ENCODE data around the gene DTYMK. TPM values are rescaled to one million over a fixed set of nuclear protein-coding genes. Genes with fewer than 3 reads are reported as not detected.

DTYMK gene
- total RNA-seq, 1 donor from 2014 or later = 14.9 TPM

DNA sequence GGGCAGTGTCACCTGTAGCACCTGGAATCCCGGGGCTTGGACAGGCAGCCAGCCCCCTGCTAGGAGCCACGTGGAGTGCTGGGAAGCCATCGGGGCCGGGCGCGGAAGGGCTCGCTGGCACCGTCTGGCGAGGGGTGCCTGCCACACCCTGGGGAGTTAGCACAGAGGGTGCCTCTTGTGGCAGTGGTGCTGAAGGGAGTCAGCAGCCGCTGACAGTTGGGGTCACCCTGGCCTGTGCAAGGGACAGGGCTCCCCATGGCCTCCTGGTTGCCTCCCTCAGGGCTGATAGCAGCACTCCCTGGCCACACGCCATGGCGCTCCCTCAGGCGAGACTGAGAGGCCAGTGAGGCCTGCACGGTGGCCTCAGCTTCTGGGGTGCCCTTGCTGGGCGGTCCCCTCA, 33.9 kb upstream of the DTYMK start:
- ATAC-seq (peak; percentile 4), DNase-seq (no peak)
- H3K4me1 ChIP-seq = no peaks in the 10 kb centered on the region
- intact Hi-C loops (cut with DNase I) = no loop called here
- peaks cover 52% of the 10 kb centered on the region for H3K36me3 ChIP-seq
- H3K9me3 ChIP-seq = no peaks in the 10 kb centered on the region
- H3K4me3 ChIP-seq = no peak overlapping the region
- TF ChIP-seq CTCF (IDR thresholded peaks at IDR 0.05) = no peak
- H3K27me3 ChIP-seq = no peaks in the 10 kb centered on the region
- H3K27ac ChIP-seq = no peak overlapping the region

- Histone ChIP-seq H3K4me3 (no peak overlapping the region), H3K27ac (no peak overlapping the region), H3K4me1 (no peaks in the 10 kb centered on the region), H3K36me3 (peaks cover 51% of the 10 kb centered on the region), H3K27me3 (no peaks in the 10 kb centered on the region), H3K9me3 (no peaks in the 10 kb centered on the region)
- intact Hi-C loops (cut with DNase I) = no loop called here
- DNase-seq (no peak), ATAC-seq (peak; percentile 10)
- no peak for TF ChIP-seq CTCF (IDR thresholded peaks at IDR 0.05)
Observed at GRCh38 chr2:241720099-241720498, 33.5 kb upstream of the DTYMK start.

DNA sequence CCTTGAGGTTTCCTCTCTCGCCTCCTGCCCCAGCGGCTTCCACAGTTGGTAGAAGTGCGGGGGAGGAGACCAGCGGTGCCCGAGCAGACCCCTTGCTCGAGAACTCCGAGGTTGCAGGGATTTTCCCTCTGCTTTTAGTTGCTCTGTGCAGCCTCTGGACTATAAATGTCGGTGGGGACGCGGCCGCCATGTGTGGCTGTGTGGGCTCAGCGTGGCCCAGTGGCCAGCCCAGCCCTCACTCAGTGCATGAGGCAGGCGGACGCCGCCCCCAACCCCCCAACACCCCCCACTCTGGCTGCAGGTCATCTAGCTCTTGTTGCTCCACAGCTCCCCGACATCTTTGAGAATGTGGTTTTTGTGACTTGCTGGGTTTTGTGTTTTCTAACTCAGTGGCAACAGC, 32.5 kb upstream of the DTYMK start:
- ATAC-seq (no peak), DNase-seq (no peak)
- intact Hi-C loops (cut with DNase I) = no loop called here
- no peak overlapping the region for H3K4me3 ChIP-seq
- peaks cover 61% of the 10 kb centered on the region for H3K36me3 ChIP-seq
- H3K4me1 ChIP-seq = no peaks in the 10 kb centered on the region
- H3K27me3 ChIP-seq = no peaks in the 10 kb centered on the region
- no peak for TF ChIP-seq CTCF (IDR thresholded peaks at IDR 0.05)
- no peaks in the 10 kb centered on the region for H3K9me3 ChIP-seq
- no peak overlapping the region for H3K27ac ChIP-seq

GRCh38 chr2:241708879-241709278, 22.3 kb upstream of the DTYMK start:
- TF ChIP-seq CTCF (IDR thresholded peaks at IDR 0.05) = no peak
- no peaks in the 10 kb centered on the region for H3K9me3 ChIP-seq
- H3K27ac ChIP-seq = no peak overlapping the region
- H3K27me3 ChIP-seq = no peaks in the 10 kb centered on the region
- H3K4me1 ChIP-seq = no peaks in the 10 kb centered on the region
- H3K4me3 ChIP-seq = no peak overlapping the region
- H3K36me3 ChIP-seq = peaks cover 84% of the 10 kb centered on the region
- intact Hi-C loops (cut with DNase I) = no loop called here
- DNase-seq (no peak), ATAC-seq (no peak)

- Histone ChIP-seq H3K36me3 (peaks cover 62% of the 10 kb centered on the region), H3K9me3 (no peaks in the 10 kb centered on the region), H3K27ac (no peak overlapping the region), H3K27me3 (no peaks in the 10 kb centered on the region), H3K4me1 (peaks cover 4% of the 10 kb centered on the region), H3K4me3 (no peak overlapping the region)
- intact Hi-C loops (cut with DNase I) = no loop called here
- DNase-seq (no peak), ATAC-seq (no peak)
- TF ChIP-seq CTCF (IDR thresholded peaks at IDR 0.05) = no peak
Observed at GRCh38 chr2:241706537-241706936, 19.9 kb upstream of the DTYMK start.

GRCh38 chr2:241703032-241703604, 16.5 kb upstream of the DTYMK start:
- TF ChIP-seq CTCF (IDR thresholded peaks at IDR 0.05) = no peak
- intact Hi-C loops (cut with DNase I) = no loop called here
- H3K27ac ChIP-seq = peak overlapping the region; percentile 30
- H3K4me1 ChIP-seq = peaks cover 4% of the 10 kb centered on the region
- DNase-seq (no peak), ATAC-seq (no peak)
- H3K36me3 ChIP-seq = peaks cover 28% of the 10 kb centered on the region
- H3K27me3 ChIP-seq = no peaks in the 10 kb centered on the region
- peak overlapping the region; percentile 81 for H3K4me3 ChIP-seq
- no peaks in the 10 kb centered on the region for H3K9me3 ChIP-seq
